ENCODE data around the gene SLC16A12.
"Not testable (repeated sequence)": the region's sequence is repeated elsewhere in the genome, so short reads cannot be mapped to it uniquely, and the experiment has no call there.

Gene SLC16A12

DNA sequence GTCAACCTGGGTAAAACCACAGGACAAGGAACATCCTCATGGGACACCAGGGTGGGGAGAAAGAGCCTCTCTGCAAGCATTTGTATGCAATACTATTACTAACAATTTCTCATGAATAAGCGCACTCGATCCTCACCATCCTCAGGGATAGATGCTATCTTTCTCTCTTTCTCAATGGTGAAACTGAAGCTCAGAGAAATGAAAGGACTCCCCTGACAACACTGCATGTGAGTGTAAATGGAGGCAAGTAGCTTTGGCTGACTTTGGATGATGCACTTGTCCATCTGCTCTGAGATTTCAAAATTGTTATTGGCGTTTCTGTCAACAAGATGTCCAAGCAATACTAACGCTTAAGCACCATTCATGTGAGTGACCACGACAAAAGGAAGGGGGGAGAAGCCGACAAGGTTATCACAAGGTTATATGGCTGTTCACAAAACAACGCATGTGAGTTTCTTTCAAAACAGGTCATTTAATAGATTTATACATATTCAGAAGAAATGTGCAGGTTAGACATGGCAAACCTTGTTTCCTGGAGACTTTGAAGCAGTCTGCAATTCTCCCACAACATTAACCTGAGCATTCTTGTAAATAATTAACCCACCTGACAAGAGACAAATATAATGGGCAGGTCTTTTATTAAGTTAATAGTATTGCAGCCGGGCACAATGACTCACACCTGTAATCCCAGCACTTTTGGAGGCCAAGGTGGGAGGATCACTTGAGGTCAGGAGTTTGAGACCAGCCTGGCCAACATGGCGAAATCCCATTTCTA, 67.0 kb downstream of the SLC16A12 start:
- DNase-seq: no peak

DNA sequence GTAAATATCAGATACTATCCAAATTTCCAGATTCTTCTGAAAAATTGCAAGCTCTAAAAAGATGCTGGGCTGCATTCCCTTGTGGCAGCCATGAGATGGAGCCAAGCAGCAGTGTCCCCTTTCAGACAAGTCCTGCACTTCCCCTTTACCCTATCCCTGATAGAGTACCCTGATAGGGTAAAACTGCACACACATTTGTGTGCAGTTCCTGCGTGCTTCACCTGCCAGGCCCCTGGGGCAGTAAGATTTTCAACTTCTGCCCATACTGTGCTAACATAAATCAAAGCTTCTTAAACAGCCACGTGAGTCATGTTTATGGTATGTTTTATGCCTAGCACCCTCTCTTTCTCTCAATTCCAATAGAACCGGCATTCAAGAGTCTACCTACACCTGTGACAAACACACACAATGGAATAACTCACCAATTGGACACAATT, 68.8 kb downstream of the SLC16A12 start:
- no peak for DNase-seq

DNA sequence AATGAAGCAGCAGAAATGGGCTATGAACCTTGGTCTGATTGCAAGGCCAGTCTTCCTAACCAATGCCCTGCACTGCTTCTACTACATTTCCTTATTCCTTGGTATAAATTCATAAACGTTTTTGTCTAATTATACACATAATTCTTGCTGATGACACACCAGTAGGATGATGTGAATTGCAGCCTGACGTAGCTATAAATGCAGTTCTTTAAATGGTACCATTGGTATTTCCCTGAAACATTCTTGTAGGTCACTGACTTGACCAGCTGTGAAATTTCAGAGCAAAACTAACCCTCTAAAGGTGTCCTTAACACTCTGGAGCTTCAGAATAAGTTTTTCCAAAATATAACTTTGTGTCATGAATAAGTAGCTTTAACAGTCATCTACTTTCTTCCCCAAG, 70.2 kb downstream of the SLC16A12 start:
- no peak for DNase-seq

DNA sequence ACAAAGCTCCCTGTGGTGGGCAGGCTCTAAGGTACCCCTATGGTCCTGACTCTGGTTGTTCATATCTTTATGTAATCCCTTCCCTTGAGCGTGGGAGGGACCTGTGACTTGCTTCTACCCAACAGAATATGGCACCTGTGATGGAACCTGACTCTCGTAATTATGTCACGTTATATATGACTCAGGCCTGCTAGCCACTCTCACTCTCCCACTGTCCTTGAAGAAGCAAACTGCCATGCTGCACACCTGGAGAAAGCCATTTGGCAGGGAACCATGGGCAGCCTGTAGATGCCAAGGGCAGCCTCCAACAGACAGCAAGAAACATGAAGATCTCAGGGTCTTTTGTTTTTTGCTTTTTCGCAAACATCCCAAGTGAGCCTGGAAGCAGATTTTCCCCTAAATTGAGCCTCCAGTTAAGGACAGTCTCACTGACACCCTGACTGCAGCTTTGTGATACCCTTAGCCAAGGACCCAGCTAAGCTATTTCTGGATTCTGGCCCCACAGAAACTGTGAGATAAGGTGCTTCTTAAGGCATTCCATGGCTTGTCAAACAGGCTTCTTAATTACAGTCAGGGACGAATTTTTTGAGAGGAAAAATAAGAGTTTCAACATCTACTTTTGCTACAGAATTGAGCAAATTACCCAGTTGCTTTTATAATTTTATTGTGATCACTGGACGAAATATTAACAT, 71.4 kb downstream of the SLC16A12 start:
- no peak for DNase-seq

DNA sequence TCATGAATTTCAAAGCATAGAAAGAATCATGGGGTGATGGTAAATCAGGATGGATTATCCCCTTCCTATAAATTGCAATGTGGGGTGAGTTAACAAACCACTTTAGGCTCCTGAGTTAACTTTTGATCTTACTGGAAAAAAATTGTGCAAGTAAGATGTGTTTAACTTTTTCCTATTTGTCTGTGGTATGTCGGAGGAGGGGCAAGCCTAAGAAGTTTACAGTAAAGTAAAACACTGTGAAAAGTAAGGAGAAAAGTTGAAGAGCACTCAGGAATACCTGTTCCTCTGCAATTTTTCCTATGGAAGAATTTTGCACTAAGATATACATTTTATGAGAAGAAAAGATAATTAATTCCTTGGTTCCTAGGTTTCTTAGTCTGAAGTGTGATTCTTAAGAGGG, 76.6 kb downstream of the SLC16A12 start:
- DNase-seq: no peak

DNA sequence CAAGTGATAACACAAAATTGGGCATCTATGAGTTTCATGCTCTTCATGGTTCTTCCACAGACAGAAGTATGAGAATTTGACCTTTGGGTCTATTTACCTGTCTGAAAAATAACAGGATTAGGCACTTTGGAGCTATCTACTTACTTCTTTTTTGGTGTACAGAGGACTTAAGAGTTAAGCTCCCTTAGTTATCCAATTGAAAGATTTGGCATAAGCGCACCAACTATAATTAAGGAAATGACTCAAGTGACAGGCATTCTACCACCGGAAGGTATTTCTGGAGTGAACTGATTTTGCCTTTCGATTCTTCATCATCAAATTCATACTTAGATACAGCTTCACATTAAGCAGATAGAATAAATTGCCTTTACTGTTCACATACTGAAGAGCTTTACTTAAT, 77.1 kb downstream of the SLC16A12 start:
- no peak for DNase-seq

DNA sequence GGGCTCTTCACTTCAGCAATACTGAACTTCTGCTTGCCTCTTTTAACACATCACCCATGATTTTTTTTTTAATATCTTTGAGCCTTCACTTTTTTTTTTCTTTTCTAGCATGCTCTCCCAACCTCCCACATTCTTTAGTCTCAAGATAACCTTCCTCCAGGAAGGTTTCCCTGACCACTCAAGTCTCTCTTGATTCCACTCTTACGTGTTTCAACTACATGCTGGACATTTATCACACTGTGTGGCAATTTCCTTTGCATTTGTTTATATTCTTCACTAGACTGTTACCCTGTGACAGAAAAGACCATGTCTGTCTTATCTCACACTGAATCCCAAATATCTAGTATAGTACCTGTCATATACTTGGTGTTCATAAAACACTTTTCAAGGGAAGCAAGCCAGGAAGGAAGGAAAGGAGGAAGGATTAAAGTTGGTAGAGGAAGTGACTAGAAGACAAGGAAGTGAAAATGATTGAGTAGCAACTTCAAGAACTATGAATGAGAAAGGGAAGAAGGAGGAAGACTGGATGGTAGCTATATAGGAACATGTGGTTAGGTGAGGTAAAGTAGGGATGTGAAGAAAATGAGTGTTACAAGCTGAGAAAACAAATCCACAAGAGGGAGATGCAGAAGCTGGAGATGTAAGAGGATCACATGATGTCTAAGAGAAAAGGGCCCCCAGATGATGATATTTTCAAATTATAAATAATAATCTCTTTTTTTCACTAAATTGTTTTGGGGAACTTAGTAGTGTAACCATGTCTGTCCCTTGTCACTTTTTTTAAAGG, 80.6 kb downstream of the SLC16A12 start:
- DNase-seq: no peak

DNA sequence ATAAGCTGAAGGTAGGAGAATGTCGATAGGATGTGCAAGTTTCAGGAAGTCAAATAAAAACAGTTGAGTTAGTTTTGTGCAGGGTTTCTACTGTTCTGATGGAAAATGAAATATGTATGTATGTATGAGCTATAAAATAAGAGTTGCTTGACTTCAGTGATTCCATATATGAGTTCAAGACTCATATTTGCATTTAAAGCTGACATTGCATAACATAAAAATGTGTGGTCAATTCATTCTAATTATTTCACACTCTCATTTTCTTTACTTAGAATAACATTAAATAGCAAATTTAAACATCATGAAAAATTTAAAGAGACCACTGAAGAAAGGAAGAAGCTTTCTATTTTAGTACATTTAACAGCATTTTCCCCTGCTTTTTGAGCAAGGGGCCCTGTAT, 83.2 kb downstream of the SLC16A12 start:
- no peak for DNase-seq

DNA sequence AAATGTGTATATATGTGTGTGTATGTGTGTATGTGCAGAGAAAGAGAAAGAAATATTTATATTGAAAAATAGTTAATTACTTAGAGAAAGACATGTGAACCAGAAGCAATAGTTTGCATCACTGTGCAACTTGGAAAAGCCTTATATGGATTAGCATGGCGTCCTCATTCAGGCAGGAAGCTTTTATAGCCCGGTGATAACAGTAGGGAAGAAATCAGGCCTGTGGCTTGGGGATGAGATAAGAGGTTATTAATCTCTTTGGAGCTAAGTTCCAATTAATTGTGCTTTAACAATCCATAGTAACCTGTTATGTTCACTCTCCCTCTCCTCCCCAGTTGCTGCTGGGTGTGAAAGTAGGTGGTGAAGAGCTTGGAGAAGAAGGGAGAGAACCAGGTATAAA, 84.5 kb downstream of the SLC16A12 start:
- DNase-seq: no peak

DNA sequence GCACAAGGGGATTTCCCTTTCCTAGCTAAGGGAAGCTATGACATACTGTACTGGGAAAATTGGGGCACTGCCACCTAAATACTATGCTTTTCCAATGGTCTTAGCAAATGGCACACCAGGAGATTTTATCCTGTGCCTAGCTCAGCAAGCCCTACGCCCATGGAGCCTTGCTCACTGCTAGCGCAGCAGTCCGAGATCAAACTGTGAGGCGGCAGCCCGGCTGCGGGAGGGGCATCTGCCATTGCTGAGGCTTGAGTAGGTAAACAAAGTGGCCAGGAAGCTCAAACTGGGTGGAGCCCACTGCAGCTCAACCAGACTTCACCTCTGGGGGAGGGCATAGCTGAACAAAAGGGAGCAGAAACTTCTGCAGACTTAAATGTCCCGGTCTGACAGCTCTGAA, 90.6 kb downstream of the SLC16A12 start:
- not testable (repeated sequence) for DNase-seq

DNA sequence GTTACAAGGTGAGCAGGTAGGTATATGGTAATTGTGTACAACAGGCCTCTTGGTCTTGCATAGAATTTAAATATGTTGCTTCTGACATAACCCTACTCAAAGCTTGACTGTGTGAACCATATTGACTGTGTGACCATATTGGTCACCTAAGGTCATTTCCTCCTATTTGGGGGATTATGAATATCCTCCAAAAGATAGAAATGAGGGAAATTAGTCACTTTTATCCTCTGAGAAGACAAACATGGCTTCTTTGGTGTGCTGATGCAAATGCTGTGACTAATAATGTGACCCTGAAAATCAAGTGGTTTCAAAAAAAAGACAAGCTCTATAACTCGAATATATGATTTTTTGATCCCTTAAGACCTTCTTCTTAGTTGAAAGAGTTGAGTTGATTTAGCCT, 93.1 kb downstream of the SLC16A12 start:
- no peak for DNase-seq

DNA sequence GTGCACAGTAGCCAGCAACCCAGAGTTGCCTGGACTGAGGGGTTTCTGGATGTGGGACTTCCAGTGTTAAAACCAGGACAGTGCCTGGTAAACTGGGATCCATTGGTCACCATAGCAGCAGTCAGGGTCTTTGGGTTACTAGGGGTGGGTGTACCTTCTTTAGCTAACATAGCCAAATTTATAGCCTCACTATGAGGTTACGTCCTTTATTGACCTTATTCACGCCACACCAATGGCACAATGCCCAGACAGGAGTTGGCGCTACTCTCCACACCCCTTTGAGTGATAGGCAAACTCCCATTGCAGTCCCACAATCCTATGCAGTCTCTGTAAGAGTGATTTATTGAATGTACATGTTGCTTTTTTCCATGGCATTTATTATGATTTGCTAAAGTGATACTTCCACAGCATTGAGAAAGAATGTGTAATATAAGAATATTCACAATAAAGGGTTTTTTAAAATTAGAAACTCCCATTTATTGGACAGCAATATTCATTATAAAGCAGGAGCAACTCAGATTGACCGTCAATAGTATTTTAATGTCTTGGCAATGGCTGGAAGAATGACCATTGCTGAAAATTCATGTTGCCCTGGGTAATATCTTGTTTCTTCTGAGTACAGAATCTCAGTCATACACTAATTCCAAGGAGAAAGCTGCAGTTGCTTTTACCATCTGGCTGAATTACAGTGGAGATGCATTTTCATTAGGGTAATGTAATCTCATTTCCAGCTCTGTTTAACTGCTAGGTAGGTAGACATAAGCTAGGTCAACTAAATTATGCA, 95.0 kb downstream of the SLC16A12 start:
- DNase-seq: no peak

DNA sequence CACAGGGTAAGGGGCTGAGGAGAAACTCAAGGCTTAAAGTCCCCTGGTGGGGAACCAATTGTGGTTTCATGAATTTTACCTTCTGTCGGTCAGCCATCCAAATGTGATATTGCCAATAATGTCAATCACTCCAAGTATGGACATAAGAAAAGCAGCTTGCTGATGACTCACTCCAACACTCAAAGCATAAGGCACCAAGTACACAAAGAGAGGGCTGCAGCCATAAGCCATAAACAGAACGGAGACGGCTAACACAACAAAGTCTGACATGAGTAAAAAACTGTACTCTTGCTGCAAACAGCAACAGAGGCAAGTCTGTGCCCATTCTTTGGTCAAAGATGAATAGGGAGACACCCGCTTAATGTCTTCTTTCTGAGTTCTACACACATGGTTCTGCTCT, 96.9 kb downstream of the SLC16A12 start:
- DNase-seq: no peak

DNA sequence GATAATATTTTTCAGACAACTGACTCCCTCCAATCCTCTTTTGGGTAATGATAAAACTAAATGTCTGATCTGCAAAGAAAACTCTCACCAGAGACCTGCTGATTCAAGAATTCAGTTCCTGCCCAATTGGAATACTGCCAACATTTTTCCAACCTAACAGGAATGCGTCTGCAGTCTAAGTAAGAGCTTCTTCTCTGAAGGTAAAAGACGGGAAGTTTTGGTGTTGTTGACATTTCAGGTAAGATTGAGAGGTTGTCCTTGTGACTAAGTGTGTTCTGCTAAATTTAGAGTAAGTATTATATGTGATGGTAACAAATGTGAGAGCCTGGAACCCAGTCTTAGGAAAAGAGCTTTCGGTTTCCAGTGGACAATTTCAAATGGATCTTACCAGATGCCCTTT, 103.4 kb downstream of the SLC16A12 start:
- DNase-seq: no peak

DNA sequence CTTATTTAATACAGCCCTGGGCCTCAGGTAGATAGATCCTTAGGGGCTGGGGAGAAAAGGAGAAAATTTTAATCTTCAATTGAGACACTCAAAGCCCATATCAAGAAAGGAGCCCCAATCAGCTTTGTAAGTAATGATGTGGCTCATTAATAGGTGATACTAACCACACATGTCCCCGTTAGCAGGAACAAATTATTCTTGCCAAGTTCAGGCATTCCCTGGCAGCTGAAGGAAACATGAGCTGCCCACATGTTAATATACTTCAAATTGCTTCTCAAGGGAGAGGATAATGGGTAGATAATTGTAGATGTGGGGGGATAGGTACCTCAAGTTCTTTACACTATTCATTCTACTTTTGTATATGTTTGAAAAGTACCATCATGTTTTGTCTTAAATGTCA, 106.5 kb downstream of the SLC16A12 start:
- DNase-seq: no peak

DNA sequence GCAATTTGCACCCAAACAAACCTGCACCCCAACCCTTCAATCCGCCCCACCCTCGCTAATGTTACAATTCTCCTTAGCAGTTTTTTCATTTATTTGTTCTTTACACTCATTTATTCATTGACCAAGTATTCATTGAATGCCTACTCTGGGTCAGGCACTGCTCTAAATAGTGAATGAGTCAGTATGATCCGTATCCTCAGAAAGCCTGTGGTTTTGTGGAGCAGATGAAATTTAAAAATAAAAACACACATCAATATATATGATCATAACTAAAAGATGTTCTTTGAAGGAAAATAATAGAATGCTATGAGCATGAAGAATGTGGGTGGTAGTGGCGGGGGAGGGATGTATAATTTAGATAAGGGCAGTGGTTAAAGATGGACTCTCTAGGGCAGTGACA, 107.8 kb downstream of the SLC16A12 start:
- DNase-seq: no peak

DNA sequence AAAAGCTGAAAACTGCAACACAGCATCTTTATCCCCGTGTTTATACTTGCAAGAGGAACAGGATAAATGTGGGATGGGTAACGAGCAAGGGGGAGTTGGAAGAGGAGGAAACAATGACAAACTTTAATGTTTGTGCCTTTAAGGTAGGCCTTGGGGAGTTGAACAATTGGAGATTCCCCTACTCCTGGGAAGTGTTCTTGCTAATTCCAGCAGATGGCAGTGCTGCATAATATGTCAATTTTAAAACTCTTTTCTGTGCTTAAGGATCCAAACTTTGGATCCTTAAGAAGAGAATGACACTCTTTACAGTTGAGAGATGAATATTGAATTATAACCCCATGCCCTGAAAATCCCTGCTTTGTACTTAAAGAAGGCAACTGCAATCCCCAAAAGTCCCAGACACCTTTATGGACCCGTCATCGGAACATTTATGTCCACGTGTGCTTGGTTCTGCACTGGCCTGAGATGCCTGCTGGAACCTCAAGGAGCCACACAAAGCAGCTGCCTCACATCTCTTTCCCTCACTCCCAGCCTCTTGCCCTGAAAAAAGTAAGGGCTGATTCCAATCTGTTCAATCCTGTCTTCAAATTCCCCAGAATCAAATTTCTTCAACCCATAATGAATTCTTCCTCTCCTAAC, 109.0 kb downstream of the SLC16A12 start:
- DNase-seq: peak; percentile 46

DNA sequence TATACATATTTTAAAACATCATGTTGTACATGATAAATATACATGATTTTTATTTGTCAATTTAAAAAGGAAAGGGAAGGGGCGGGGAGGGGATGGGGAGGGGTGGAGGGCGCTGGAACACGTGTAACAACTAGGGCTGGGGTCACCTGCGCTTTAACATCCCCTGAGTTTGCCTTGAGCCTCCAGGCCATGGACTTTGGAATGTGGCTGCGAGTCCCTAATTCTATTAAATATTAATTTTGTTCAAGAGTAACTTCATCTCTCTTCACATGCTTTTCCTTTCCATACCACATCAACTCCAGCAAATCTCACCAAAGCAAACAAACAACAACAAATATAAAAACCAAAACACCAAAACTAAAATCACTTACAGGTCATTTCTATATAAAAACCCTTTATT, 110.4 kb downstream of the SLC16A12 start:
- no peak for DNase-seq

DNA sequence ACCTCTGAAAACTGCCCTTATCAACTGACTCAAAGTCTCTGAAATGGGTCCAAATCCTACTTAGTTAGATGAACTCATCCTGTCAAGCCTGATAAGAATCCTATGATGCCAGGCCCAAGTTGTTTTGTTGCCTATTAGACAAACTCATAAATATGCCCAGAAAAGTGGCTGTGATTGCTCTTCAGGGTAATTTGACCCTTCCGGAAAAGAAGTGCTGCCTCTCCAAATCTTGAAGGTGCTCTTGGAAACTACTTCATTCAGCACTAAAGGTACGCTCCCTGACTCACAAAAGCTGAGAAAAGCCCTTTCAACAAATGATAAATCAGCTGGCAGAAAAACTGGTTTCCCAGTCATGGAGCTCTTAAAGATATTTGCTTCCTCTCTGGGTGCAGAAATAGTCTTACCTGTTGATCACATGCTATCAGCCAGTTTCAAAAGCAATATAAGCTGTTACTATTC, 114.3 kb downstream of the SLC16A12 start:
- DNase-seq: no peak

DNA sequence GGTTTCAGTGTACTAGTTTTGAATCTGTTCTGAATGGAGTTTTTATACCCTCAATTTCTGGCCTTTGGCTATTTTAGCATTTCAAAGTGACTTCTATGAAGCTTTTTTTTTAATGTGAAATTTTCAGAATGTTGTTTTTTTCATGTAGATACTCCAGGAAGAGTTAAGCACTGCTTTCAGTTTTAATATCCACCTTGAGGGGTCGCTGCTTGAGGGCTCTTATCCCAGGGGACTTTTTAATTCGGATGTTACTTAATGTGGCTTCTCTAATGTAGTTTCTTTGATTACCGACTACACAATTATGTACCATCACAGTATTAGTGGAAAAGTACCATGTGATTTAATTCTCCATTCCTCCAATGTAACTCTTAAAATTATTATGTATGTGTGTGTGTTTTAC, 115.8 kb downstream of the SLC16A12 start:
- peak; percentile 51 for DNase-seq

DNA sequence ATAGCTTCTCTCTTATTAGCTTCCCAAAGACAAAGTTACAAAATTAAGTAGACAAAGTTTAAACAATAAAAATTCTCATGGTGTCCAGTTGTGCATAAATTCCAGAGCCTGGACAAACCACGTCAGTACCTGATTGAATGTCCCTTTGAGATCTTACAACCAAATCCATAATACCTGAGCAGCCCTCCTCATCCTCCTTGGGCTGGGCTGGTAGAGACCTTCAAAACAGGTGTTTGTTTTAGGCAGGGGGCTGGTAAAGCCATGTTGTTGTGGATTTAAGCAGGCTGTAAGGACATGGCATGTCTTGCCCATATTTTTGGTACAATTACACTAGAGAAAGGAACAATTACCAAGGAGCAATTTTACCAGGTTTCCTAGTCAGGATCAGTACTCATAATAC, 118.9 kb downstream of the SLC16A12 start:
- no peak for DNase-seq
